Measurements from ENCODE around the gene FOXA2.

DNA sequence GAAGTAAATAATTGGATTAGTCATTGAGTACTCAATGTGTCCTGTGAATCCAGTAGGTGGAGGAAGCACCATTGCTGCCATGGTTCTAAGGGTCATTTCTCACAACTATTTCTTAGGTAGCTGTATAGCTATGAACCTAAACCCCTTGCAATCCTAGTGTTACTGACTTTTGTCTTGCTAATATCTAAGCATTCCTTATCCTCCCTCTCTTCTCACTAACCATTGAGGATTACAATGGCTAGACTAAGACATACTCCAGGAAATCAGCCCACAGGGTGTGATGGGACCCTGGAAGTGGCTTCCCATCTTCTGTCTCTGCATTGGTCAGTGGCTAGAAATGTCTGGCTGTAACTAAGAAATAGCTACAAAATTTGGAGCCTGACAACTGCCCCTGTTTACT, 27.3 kb upstream of the FOXA2 start:
- TF ChIP-seq, protein P1, sequence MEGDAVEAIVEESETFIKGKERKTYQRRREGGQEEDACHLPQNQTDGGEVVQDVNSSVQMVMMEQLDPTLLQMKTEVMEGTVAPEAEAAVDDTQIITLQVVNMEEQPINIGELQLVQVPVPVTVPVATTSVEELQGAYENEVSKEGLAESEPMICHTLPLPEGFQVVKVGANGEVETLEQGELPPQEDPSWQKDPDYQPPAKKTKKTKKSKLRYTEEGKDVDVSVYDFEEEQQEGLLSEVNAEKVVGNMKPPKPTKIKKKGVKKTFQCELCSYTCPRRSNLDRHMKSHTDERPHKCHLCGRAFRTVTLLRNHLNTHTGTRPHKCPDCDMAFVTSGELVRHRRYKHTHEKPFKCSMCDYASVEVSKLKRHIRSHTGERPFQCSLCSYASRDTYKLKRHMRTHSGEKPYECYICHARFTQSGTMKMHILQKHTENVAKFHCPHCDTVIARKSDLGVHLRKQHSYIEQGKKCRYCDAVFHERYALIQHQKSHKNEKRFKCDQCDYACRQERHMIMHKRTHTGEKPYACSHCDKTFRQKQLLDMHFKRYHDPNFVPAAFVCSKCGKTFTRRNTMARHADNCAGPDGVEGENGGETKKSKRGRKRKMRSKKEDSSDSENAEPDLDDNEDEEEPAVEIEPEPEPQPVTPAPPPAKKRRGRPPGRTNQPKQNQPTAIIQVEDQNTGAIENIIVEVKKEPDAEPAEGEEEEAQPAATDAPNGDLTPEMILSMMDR (IDR thresholded peaks at IDR 0.05), result no peak
- no peak for TF ChIP-seq POLR2A (IDR thresholded peaks at IDR 0.05)
